HG03432 (cell line): ENCODE results near the gene ABHD8.

ENCODE experiments used
- ATAC-seq: cut with Tn5 transposase; IDR thresholded peaks from one replicate; pipeline ENCODE4 v1.9.1; 2021; ENCODE audit warnings: mild to moderate bottlenecking, moderate library complexity; ENCODE audit not compliant: unreplicated experiment

ABHD8 gene

GRCh38 chr19:17323300-17323963, 20.2 kb upstream of the ABHD8 start:
- ATAC-seq: no peak

- ATAC-seq: no peak
Measured at GRCh38 chr19:17322854-17323253, 19.6 kb upstream of the ABHD8 start.

DNA sequence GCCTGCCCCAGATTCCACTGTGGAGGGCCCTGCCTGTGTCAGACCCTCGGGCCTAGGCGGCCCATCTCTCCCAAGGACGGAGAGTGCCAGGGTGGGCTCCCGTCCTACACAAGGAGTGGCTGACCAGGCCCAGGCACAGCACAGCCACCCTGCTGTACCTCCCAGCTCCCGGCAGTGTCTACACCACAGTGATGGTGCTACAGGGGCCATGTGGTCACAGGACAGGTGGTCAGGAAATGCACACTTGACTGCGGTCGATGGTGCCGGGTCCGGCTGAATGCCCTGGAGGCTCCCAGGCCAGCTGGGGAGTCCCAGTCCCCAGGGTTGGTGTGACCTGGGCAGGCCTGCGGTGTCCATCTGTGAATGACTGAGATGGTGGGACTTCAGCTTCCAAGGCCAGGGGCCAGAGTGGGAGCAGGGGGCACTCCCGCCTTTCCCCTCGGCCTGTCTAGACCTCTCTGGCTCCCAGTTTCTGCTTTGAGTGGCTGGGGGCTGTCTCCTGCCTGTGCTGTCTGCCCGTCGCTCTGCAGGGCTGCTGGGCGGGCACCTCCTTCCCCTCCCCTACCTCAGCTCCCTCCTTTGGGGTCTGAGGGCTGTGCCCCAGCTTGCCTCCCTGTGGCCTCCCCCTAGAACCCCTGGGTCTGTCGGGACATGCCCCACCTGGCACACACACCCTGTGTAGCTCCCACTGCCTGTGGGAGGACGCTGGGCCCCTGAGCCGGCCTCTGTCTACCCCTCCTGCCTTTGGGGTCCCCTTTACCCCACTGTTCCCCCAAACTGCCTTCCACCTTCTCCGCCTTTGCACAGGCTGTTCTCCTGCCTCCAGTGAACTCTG, 18.6 kb upstream of the ABHD8 start:
- ATAC-seq: no peak

- ATAC-seq: no peak
Measured at GRCh38 chr19:17320435-17320834, 17.2 kb upstream of the ABHD8 start.

DNA sequence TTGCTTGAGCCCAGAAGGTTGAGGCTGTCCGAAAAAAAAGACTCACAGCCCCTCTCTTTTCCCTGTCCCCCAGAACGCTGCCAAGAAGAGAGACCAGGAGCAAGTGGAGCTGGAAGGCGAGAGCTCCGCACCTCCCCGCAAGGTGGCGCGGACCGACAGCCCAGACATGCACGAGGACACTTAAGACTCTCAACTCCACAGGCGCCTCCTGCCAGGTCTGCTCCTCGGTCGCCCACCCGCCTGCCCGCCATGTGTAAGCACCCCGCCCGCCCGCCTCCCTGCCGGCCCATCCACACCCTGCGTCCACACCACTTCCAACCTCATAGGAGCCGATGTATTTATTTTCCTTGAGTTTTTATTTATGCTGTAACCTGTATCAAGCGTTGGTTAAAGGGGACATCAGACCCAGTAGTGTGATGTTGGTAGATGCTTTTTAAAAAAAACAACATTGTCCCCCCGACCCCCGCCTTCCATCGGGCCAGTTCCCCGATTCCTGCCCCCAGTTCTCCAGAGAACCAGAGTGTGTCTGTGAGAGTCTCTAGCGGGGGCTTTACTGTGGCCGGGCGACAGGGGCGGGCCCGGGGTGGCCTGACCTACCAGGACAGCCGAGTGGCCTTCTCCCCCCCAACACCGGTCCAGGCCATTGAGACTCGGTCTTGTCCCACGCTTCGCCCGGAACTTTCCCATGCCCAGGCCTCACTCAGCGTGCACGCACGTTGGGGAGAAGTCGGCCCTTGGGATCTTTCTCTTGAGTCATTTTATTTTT, 16.4 kb upstream of the ABHD8 start:
- ATAC-seq: no peak

DNA sequence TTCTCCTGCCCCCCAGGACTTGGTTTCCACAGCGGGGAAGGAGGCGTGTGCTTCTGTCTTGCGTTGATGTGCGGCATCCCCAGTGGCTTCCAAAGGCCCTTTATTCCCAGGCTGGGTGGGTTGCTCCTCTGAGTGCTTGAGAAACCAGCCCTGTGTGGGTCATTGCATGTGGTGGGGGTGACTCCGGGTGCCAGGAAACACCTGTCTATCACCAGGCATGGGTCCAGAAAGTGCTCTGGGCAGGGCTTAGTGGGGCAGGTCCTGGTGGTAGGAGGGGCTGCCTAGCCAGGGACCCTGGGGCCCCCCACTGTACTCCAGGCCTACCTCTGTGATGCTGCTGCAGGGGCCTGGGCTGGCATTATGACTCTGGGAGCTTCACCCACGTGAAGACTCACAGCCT, 15.7 kb upstream of the ABHD8 start:
- no peak for ATAC-seq

DNA sequence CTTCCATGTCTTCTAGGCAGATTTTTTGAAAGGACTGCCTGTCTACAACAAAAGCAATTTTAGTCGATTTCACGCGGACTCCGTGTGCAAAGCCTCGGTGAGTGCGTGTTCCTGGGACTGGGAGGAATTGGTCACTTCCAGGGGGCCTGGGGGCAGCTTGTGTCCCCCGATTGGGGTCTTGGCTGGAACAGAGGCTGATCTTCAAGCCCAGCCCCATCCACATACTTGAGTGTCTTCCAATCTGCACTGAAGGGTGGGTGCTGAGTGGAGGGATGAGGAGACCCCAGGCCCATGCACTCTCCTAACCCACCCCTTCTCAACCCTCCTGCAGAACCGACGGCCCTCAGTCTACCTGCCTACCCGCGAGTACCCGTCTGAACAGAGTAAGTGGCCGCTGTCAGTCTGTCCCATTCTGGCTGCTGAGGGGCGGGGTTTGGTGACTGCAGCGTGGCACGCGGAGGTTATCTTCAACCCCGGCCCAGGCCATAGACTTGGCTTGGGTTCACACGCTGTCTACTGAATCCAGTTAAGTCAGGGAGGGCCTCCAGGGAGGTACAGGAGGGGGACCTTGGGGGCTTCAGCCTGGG, 10.9 kb upstream of the ABHD8 start:
- no peak for ATAC-seq

GRCh38 chr19:17312189-17313113, 9.2 kb upstream of the ABHD8 start:
- no peak for ATAC-seq

DNA sequence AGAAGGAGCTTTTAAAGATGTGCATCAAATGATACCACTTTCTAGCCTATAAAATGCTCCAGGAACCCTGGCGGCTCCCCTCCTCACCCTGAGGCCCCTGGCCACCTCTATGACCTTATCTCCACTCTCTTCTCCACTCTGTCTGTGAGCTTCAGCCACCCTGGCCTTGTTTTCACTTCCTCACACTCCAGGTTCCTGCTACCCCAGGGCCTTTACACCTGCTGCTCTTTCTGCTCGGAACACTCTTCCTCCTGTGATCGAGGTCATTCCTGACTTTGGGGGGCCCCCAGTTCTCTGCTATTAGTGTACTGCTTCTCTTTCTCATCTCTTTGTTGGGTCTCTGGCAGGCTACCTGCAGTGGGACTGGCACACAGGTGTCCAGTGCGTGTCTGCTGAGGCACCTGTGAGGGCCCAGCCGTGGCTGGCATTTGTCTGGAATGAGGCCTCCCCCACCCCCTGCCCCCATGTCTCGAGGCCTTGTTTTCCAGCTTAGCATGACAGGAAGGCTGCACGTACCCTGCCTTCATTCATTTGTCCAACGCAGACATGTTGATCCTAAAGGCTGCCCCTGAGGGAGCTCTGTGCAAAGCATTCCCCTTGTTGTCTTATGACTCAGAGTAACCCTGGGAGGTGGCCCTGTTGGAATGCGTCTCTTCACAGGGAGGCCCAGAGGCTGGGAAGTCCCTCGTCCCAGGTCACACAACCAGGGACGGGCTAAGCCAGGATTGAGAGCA, 8.4 kb upstream of the ABHD8 start:
- ATAC-seq: no peak

GRCh38 chr19:17309965-17310461, 6.8 kb upstream of the ABHD8 start:
- ATAC-seq: no peak

DNA sequence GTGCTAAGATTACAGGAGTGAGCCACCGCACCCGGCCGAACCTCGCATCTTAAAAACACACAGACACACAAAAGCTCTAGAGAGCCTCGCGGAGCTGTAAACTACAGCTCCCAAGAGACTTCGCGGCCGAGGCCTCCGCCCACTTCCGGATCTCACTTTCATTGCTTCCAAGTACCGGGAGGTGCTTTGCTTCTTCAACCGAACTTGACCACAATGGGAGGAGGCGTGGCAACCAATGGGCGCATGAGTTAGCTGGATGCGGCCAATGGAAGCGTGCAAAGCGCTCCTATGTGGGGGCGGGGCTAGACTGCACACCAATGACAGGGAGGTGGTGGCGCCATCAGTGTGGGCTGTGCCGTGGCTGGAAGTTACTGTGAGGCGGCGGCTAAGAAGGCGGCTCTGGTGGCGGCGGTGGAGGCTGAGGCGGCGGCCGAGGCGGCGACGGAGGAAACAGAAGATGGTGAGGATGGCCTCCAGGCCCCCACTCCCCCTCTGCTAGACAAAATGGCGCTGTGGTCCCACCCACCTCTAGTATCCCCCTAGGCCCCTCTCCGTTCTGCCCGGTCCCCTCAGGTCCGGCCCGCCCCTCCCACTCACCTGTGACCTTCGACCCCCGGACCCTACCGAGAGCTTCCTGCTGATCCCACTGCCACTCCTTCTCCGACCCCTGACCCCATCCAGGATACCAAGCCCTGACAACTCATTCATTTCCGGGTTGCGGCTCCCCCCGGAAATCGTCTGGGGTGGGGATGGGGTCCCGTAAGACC, 6.2 kb upstream of the ABHD8 start, which contains the start of gene DDA1:
DDA1 (plus strand) TSS at position 366 of the 767 bp plus-strand sequence; CDS start at position 458, 92 bp downstream.
- ATAC-seq: peak; percentile 49

DNA sequence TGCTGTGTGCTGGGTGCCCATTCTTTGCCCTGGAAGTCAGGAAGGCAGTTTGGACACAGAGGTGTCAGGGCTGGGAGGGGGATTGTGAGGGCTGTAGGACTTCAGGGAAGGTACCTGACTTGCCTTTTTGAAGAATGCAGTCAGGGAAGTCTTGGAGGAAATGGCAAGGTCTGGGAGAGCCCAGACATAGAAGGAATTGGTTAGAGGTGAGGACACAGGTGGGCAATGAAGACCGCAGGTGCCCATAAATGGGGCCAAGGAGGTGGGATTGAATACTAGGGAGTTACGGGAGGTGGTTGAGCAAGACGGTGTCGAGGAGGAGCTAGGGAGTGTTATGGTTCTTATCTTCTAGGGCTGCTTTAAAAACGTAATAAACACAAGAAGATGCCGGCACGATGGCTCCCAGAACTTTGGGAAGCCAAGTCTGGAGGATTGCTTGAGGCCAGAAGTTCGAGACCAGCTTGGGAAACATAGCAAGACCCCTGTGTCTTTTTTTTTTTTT, 4.7 kb upstream of the ABHD8 start:
- no peak for ATAC-seq

DNA sequence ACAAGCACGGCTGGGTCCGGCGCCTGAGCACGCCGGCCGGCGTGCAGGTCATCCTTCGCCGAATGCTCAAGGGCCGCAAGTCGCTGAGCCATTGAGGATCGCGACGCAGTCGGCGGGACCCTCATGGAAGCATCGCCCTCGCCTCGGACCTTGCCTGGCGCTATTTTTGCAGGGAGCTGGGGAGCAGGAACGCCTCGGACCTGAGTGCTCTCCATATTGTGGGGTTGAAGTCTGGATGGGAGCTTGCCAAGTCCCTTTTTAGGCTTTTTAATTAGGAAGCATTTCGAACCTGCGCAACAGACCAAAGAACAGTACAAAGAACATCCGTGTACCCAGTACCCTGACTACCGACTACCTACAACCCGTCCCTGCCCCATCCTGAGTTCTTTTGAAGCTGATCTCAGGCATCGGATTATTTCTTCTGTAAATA, 3.1 kb upstream of the ABHD8 start:
- ATAC-seq: no peak

DNA sequence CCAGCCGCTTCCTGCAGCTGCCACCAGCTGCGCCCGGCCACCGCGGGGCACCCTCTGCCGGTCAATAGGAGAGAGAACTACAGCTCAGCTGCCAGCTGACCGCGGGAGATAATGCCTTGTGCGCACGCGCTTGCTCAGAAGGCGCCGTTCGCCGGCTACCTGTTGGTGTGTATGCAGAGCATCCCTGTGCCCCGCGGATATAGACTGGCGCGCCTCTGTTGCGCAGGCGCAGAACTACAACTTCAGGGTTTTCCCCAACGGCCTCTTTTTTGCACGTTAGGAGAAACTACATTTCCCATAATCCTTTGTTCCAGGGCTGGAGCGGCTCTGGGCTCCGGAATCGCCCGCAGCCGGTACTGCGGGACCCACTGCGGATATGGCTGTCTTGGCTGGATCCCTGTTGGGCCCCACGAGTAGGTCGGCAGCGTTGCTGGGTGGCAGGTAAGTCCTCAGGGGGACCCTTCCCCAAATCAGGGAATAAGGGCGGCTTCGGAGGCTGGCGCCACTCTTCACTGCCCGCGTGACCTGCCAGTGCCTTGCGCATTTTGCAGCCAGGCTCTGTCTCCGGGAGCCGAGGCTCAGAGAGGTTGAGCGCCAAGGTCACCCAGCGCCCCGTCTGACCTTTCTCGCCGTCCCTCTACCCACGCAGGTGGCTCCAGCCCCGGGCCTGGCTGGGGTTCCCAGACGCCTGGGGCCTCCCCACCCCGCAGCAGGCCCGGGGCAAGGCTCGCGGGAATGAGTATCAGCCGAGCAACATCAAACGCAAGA, 2.5 kb upstream of the ABHD8 start, which contains the start of gene MRPL34:
MRPL34 (plus strand) TSS at position 356 of the 768 bp plus-strand sequence; CDS start at position 377, 21 bp downstream.
- ATAC-seq: peak; percentile 65

- no peak for ATAC-seq
Measured at GRCh38 chr19:17305216-17305516, 1.9 kb upstream of the ABHD8 start.

DNA sequence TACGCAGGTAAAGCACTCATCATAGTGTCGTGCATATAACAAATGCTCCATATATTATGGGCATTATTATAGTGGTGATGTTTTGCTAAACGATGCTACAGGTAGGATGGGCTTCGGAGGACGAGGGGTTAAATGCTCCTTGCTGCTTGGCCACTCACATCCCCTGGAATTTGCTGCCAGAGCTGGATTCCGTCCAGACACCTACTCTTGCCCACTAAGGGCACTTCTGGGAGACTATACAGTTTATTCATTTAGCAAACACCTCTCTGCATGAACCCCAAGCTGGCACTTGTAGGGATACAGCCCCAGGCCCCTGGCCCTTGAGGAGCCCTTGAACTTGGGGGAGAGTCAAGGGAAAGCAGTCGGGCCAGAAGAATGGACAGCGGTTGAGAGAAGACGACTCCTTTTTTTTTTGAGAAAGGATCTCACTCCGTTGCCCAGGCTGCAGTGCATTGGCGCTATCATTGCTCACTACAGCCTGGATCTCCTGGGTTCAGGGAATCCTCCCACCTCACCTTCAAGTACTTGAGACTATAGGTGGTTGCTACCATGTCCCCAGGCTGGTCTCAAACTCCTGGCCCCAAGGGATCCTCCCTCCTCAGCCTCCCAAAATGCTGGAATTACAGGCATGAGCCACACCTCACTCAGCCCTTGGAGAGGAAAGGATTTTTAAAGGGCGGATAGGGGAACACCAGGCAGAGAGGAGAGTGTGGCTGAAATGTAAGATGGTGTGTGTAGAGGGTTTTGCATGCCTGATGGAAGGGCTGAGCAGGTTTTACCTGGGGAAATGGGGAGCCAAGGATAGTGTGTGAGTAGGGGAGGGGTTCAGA, 1.4 kb upstream of the ABHD8 start:
- ATAC-seq: no peak

- ATAC-seq: no peak
Measured at GRCh38 chr19:17303940-17304267, 679 bp upstream of the ABHD8 start.
